ENCODE data around the gene IRF3.
"Not testable (repeated sequence)": the region's sequence is repeated elsewhere in the genome, so short reads cannot be mapped to it uniquely, and the experiment has no call there.

DNA sequence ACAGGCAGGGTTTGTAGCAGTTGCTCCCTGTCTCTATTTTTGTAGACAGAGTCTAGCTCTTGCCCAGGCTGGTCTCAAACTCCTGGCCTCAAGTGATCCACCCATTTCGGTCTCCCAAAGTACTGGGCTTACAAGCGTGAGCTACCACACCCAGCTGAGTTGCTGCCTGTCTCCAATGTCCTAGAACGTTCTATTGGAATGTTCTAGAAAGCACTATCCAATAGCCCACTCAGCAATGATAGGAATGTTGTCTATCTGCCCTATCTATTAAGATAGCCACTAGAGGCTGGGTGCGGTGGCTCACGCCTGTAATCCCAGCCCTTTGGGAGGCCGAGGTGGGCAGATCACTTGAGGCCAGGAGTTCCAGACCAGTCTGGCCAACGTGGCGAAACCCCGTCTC lies 32.4 kb downstream of the IRF3 start:
- not testable (repeated sequence) for TF ChIP-seq CBFB (IDR thresholded peaks at IDR 0.05; ENCODE audit: low read depth); TAF1 (IDR thresholded peaks at IDR 0.05; ENCODE audit: borderline replicate concordance, low read depth, low read length); RFX5 (IDR thresholded peaks at IDR 0.05; ENCODE audit: low read depth, low read length); BHLHE40 (IDR thresholded peaks at IDR 0.05; ENCODE audit: borderline replicate concordance in 1 of 2, low read depth in 2 of 2, low read length in 1 of 2); FOXK2 (IDR thresholded peaks at IDR 0.05); SPI1 (IDR thresholded peaks at IDR 0.05; ENCODE audit: borderline replicate concordance, insufficient read depth, low read depth, low read length)
